GM23338 (cell line): ENCODE measurements around the gene FAM171A1. TPM values are rescaled to one million over a fixed set of nuclear protein-coding genes. Genes with fewer than 3 reads are reported as not detected.

Experiments used
- ATAC-seq: fragments of 200-7000 bp; cut with Tn5 transposase; 3 replicates; pipeline ENCODE4 v1.9.1; 2020
- DNase-seq: peaks from one replicate; pipeline ENCODE4 v3.0.0-alpha.2; 2015; ENCODE audit warnings: low spot score
- H2AFZ ChIP-seq: fragments of 200-600 bp; sonication (generic); 2 replicates; pipeline ENCODE4 v1.8.0; 2016; ENCODE audit warnings: antibody characterized with exemption, mild to moderate bottlenecking, moderate library complexity
- H3F3A ChIP-seq: fragments of 200-600 bp; sonication (generic); replicated peaks from 2 replicates; pipeline ENCODE4 v1.8.0; 2017; ENCODE audit warnings: antibody characterized with exemption, mixed run types, low read depth
- H3K27ac ChIP-seq: fragments of 200-600 bp; sonication (generic); 2 replicates; pipeline ENCODE4 v1.6.1; 2016; ENCODE audit warnings: low read depth
- H3K27me3 ChIP-seq: fragments of 200-600 bp; sonication (generic); 2 replicates; pipeline ENCODE4 v1.8.0; 2016; ENCODE audit warnings: mild to moderate bottlenecking, mixed run types, moderate library complexity; ENCODE audit not compliant: insufficient read depth
- H3K36me3 ChIP-seq: fragments of 200-600 bp; sonication (generic); 2 replicates; pipeline ENCODE4 v1.8.0; 2016; ENCODE audit warnings: mild to moderate bottlenecking; ENCODE audit not compliant: insufficient read depth
- H3K4me1 ChIP-seq: fragments of 200-600 bp; sonication (generic); 2 replicates; pipeline ENCODE4 v1.8.0; 2016; ENCODE audit warnings: mild to moderate bottlenecking, moderate library complexity; ENCODE audit not compliant: insufficient read depth
- H3K4me2 ChIP-seq: fragments of 200-600 bp; sonication (generic); 2 replicates; pipeline ENCODE4 v1.7.1; 2017; ENCODE audit warnings: mixed run types
- H3K4me3 ChIP-seq: fragments of 200-600 bp; sonication (generic); 2 replicates; pipeline ENCODE4 v1.6.1; 2016; ENCODE audit warnings: mixed run types
- H3K79me2 ChIP-seq: fragments of 200-600 bp; sonication (generic); replicated peaks from 2 replicates; pipeline ENCODE4 v1.8.0; 2017; ENCODE audit warnings: mild to moderate bottlenecking; ENCODE audit not compliant: insufficient read depth
- H3K9me2 ChIP-seq: fragments of 200-600 bp; sonication (generic); 2 replicates; pipeline ENCODE4 v1.8.0; 2017; ENCODE audit not compliant: insufficient read depth
- H4K20me1 ChIP-seq: fragments of 200-600 bp; sonication (generic); replicated peaks from 2 replicates; pipeline ENCODE4 v1.8.0; 2017; ENCODE audit warnings: mild to moderate bottlenecking; ENCODE audit not compliant: insufficient read depth
- H3K27ac Mint-ChIP-seq: 2 replicates; pipeline ENCODE4 v1.8.0; 2020; ENCODE audit warnings: inconsistent platforms, mild to moderate bottlenecking, moderate library complexity, mixed read lengths
- H3K27me3 Mint-ChIP-seq: 3 replicates; pipeline ENCODE4 v1.8.0; 2022; ENCODE audit warnings: low read depth, mild to moderate bottlenecking, moderate library complexity, mixed read lengths, inconsistent platforms; ENCODE audit not compliant: insufficient read depth, poor library complexity
- H3K36me3 Mint-ChIP-seq: 3 replicates; pipeline ENCODE4 v1.8.0; 2021; ENCODE audit warnings: low read depth, mild to moderate bottlenecking, inconsistent platforms, moderate library complexity, mixed read lengths
- H3K4me1 Mint-ChIP-seq: 3 replicates; pipeline ENCODE4 v1.8.0; 2020; ENCODE audit warnings: mild to moderate bottlenecking, inconsistent platforms, mixed read lengths
- H3K4me3 Mint-ChIP-seq: 3 replicates; pipeline ENCODE4 v1.8.0; 2021; ENCODE audit warnings: moderate library complexity, mild to moderate bottlenecking, inconsistent platforms, mixed read lengths
- H3K9me3 Mint-ChIP-seq: 3 replicates; pipeline ENCODE4 v1.8.0; 2020; ENCODE audit warnings: moderate library complexity, mild to moderate bottlenecking, inconsistent platforms, mixed read lengths
- CREB1 ChIP-seq: fragments of 250-450 bp; sonication (Bioruptor Pico); IDR thresholded peaks from 2 replicates; pipeline ENCODE4 v1.5.0; 2020; ENCODE audit warnings: low read depth, mild to moderate bottlenecking, moderate library complexity
- EZH2 ChIP-seq: fragments of 200-600 bp; sonication (generic); IDR thresholded peaks from one replicate; pipeline ENCODE4 v1.8.0; 2017; ENCODE audit warnings: antibody characterized with exemption, mild to moderate bottlenecking, low read depth; ENCODE audit not compliant: unreplicated experiment
- EZH2phosphoT487 ChIP-seq: fragments of 200-600 bp; sonication (generic); IDR thresholded peaks from one replicate; pipeline ENCODE4 v1.8.1; 2018; ENCODE audit warnings: antibody characterized with exemption; ENCODE audit not compliant: unreplicated experiment
- JUNB ChIP-seq: IDR thresholded peaks from one replicate; pipeline ENCODE4 v1.6.1; 2016; ENCODE audit warnings: antibody characterized with exemption; ENCODE audit not compliant: unreplicated experiment
- NANOG ChIP-seq: IDR thresholded peaks from 2 replicates; pipeline ENCODE4 v1.6.1; 2016; ENCODE audit warnings: antibody characterized with exemption, borderline replicate concordance
- POLR2AphosphoS5 ChIP-seq: IDR thresholded peaks from 2 replicates; pipeline ENCODE4 v1.6.1; 2016; ENCODE audit warnings: antibody characterized with exemption, low read depth
- STAT1 ChIP-seq: IDR thresholded peaks from one replicate; pipeline ENCODE4 v1.6.1; 2016; ENCODE audit warnings: antibody characterized with exemption; ENCODE audit not compliant: unreplicated experiment
- ZNF114 ChIP-seq: fragments of 250-450 bp; sonication (Bioruptor Pico); IDR thresholded peaks from 2 replicates; pipeline ENCODE4 v1.5.0; 2020; ENCODE audit warnings: mild to moderate bottlenecking, moderate library complexity
- ZNF331 ChIP-seq: fragments of 250-450 bp; sonication (Bioruptor Pico); IDR thresholded peaks from 2 replicates; pipeline ENCODE4 v1.5.0; 2020; ENCODE audit warnings: low read depth, mild to moderate bottlenecking, moderate library complexity
- polyA plus RNA-seq: library from polyadenylated mRNA; unstranded; fragments of >200 nt; fragmentation: Nextera tagmentation; extraction: Ambion mirVana; gene quantifications from 2 replicates; pipeline ENCODE4 v1.2.1, GENCODE V29; 2016
- total RNA-seq: library from RNA; depleted of rRNA; stranded (reverse); fragments of >200 nt; shearing (Covaris generic); gene quantifications from 2 replicates; pipeline ENCODE4 v1.2.3, GENCODE V29; 2014
- TF ChIP-seq, protein P1 (sequence below): IDR thresholded peaks from 2 replicates; pipeline ENCODE4 v1.6.1; 2016; ENCODE audit warnings: antibody characterized with exemption
- TF ChIP-seq, protein P2 (sequence below): IDR thresholded peaks from one replicate; pipeline ENCODE4 v1.6.1; 2018; ENCODE audit warnings: antibody characterized with exemption; ENCODE audit not compliant: unreplicated experiment
- TF ChIP-seq, protein P3 (sequence below), 2 experiments: fragments of 200-600 bp in 1 of 2; sonication (generic) in 1 of 2; conservative IDR thresholded peaks; 2 replicates each; pipeline versions ENCODE4 v1.5.1 to v1.6.1; 2016 to 2017; ENCODE audit warnings: antibody characterized with exemption in 2 of 2, low read depth in 2 of 2, mild to moderate bottlenecking in 2 of 2, moderate library complexity in 1 of 2

Gene FAM171A1
- total and polyA plus RNA-seq, 2 experiments from 2014 or later, result 11.3 to 32.2 TPM

DNA sequence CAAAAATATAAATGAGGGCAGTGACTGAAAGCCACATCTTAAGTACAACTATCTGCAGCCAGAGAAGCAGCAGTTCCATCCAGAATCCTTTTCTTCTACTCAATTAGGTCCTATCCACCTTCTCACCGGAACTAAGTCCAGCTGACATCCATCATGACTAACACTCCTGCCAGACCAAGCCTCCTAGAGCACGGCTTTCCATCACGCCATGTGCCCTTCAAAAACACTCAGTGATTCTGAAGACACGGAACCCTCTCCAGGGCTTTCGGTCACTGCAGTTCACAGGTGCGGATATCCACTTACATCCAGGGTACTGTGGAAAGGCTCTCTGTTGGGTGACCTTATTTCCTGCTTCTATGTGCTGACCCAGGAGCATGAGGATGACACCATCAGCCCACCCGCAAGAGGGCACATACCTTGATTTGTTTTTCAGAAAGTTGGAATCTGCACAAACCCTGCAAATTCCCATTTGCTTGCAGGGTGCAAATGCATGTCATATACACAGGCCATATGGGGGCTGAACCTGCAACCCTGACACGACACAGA lies 64.3 kb downstream of the FAM171A1 start (continued):
- TF ChIP-seq, protein P1, sequence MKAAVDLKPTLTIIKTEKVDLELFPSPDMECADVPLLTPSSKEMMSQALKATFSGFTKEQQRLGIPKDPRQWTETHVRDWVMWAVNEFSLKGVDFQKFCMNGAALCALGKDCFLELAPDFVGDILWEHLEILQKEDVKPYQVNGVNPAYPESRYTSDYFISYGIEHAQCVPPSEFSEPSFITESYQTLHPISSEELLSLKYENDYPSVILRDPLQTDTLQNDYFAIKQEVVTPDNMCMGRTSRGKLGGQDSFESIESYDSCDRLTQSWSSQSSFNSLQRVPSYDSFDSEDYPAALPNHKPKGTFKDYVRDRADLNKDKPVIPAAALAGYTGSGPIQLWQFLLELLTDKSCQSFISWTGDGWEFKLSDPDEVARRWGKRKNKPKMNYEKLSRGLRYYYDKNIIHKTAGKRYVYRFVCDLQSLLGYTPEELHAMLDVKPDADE, result no peak
- TF ChIP-seq EZH2 (no peak), ZNF114 (CRISPR knock-in tag) (no peak), EZH2phosphoT487 (no peak), STAT1 (no peak)

DNA sequence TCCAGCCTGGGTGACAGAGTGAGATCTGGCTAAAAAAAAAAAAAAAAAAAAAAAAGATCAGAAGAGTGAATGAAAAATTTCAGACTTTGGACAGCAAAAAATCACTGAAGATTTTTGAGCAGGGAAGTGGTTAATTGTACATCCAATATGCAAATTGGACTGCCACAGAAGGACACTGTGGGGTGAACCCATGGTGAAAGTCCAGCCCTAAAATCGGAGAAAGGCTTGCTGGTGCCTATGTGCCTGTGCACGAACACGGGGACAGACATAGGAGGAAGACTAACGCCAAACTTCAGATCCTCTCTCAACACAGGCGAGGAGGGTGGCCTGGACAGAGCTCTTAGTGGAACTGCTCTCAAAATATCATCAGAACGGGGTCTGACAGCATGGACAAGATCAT lies 65.5 kb downstream of the FAM171A1 start:
- no peaks in the 10 kb centered on the region for H3F3A ChIP-seq
- peaks cover 9% of the 10 kb centered on the region for H3K79me2 ChIP-seq
- no peaks in the 10 kb centered on the region for H3K4me1 ChIP-seq
- H3K9me2 ChIP-seq, result no peaks in the 10 kb centered on the region
- H3K36me3 Mint-ChIP-seq, result no peaks in the 10 kb centered on the region
- H4K20me1 ChIP-seq, result no peaks in the 10 kb centered on the region; the same call in 1 of the 2 replicates
- peaks cover 5% of the 10 kb centered on the region for H3K27me3 Mint-ChIP-seq
- H2AFZ ChIP-seq, result no peak overlapping the region
- DNase-seq (no peak), ATAC-seq (no peak)
- H3K36me3 ChIP-seq, result no peaks in the 10 kb centered on the region
- H3K27me3 ChIP-seq, result no peaks in the 10 kb centered on the region
- no peak overlapping the region for H3K4me3 ChIP-seq
- no peak overlapping the region for H3K27ac ChIP-seq
- no peak overlapping the region for H3K4me3 Mint-ChIP-seq
- H3K9me3 Mint-ChIP-seq, result no peaks in the 10 kb centered on the region
- peaks cover 5% of the 10 kb centered on the region; the same call in 2 of the 3 replicates for H3K4me1 Mint-ChIP-seq
- no peak overlapping the region for H3K4me2 ChIP-seq
- no peak overlapping the region; the same call in 1 of the 2 replicates for H3K27ac Mint-ChIP-seq
- no peak for TF ChIP-seq EZH2phosphoT487
- TF ChIP-seq POLR2AphosphoS5, result no peak
- TF ChIP-seq, protein P1, result no peak
- TF ChIP-seq, protein P2, sequence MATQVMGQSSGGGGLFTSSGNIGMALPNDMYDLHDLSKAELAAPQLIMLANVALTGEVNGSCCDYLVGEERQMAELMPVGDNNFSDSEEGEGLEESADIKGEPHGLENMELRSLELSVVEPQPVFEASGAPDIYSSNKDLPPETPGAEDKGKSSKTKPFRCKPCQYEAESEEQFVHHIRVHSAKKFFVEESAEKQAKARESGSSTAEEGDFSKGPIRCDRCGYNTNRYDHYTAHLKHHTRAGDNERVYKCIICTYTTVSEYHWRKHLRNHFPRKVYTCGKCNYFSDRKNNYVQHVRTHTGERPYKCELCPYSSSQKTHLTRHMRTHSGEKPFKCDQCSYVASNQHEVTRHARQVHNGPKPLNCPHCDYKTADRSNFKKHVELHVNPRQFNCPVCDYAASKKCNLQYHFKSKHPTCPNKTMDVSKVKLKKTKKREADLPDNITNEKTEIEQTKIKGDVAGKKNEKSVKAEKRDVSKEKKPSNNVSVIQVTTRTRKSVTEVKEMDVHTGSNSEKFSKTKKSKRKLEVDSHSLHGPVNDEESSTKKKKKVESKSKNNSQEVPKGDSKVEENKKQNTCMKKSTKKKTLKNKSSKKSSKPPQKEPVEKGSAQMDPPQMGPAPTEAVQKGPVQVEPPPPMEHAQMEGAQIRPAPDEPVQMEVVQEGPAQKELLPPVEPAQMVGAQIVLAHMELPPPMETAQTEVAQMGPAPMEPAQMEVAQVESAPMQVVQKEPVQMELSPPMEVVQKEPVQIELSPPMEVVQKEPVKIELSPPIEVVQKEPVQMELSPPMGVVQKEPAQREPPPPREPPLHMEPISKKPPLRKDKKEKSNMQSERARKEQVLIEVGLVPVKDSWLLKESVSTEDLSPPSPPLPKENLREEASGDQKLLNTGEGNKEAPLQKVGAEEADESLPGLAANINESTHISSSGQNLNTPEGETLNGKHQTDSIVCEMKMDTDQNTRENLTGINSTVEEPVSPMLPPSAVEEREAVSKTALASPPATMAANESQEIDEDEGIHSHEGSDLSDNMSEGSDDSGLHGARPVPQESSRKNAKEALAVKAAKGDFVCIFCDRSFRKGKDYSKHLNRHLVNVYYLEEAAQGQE, result no peak
- TF ChIP-seq ZNF331 (CRISPR knock-in tag), result no peak
- TF ChIP-seq NANOG, result no peak
- no peak for TF ChIP-seq JUNB
- no peak for TF ChIP-seq ZNF114 (CRISPR knock-in tag)
- no peak for TF ChIP-seq CREB1 (CRISPR knock-in tag)
- TF ChIP-seq, protein P3, sequence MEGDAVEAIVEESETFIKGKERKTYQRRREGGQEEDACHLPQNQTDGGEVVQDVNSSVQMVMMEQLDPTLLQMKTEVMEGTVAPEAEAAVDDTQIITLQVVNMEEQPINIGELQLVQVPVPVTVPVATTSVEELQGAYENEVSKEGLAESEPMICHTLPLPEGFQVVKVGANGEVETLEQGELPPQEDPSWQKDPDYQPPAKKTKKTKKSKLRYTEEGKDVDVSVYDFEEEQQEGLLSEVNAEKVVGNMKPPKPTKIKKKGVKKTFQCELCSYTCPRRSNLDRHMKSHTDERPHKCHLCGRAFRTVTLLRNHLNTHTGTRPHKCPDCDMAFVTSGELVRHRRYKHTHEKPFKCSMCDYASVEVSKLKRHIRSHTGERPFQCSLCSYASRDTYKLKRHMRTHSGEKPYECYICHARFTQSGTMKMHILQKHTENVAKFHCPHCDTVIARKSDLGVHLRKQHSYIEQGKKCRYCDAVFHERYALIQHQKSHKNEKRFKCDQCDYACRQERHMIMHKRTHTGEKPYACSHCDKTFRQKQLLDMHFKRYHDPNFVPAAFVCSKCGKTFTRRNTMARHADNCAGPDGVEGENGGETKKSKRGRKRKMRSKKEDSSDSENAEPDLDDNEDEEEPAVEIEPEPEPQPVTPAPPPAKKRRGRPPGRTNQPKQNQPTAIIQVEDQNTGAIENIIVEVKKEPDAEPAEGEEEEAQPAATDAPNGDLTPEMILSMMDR (conservative IDR thresholded peaks at IDR 0.05; ENCODE audit: low read depth in 2 of 2), result no peak
